ENCODE results near the gene SYNGR4. TPM values are rescaled to one million over a fixed set of nuclear protein-coding genes. Genes with fewer than 3 reads are reported as not detected.

The SYNGR4 gene
- total RNA-seq, 1 experiment from 2014 or later, result 0.49 TPM

- DNase-seq (ENCODE audit: low read depth, low spot score), result no peak
- Histone ChIP-seq H3K4me1 (ENCODE audit: control insufficient read depth in 1 of 2, insufficient read depth in 2 of 2, low read length in 2 of 2) (peaks cover 5 to 24% of the 10 kb centered on the region in 2 experiments), H3K27ac (ENCODE audit: low read depth, low read length) (peak overlapping the region; percentile 86), H3K36me3 (ENCODE audit: control insufficient read depth in 1 of 2, insufficient read depth in 2 of 2, low read length in 2 of 2) (no peaks in the 10 kb centered on the region), H2AFZ (ENCODE audit: low read depth, low read length, poor library complexity, severe bottlenecking) (peak overlapping the region; percentile 84), H3K4me3 (replicated peaks in 1 of 2; ENCODE audit: low read depth in 1 of 2, low read length in 2 of 2) (peak overlapping the region in 1 of 2 experiments; percentile 24; a peak in 3 of 4 replicates), H3K4me2 (ENCODE audit: low read length) (peak overlapping the region; percentile 92), H3K9me2 (ENCODE audit: insufficient read depth) (no peaks in the 10 kb centered on the region), H3K9ac (ENCODE audit: low read length) (peak overlapping the region; percentile 51), H3K9me3 (ENCODE audit: control insufficient read depth in 1 of 2, insufficient read depth in 1 of 2, low read depth in 1 of 2, low read length in 2 of 2) (no peaks in the 10 kb centered on the region), H4K20me1 (ENCODE audit: insufficient read depth) (no peaks in the 10 kb centered on the region), H3K27me3 (ENCODE audit: insufficient read depth, low read length) (no peaks in the 10 kb centered on the region), H3K79me2 (ENCODE audit: insufficient read depth, low read length) (no peaks in the 10 kb centered on the region)
- no peak for ATAC-seq
- TF ChIP-seq CTCF (IDR thresholded peaks at IDR 0.05 in 2 of 3, conservative IDR thresholded peaks at IDR 0.05 in 1 of 3; ENCODE audit: borderline replicate concordance in 1 of 3, insufficient read depth in 1 of 3, low read depth in 2 of 3, low read length in 2 of 3), result no peak
- no peak for TF ChIP-seq EGR1 (IDR thresholded peaks at IDR 0.05; ENCODE audit: low read depth)
- TF ChIP-seq, protein P1, sequence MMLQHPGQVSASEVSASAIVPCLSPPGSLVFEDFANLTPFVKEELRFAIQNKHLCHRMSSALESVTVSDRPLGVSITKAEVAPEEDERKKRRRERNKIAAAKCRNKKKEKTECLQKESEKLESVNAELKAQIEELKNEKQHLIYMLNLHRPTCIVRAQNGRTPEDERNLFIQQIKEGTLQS (IDR thresholded peaks at IDR 0.05), result no peak
- TF ChIP-seq POLR2AphosphoS5 (IDR thresholded peaks at IDR 0.05; ENCODE audit: low read depth, low read length), result no peak
- TF ChIP-seq, protein P2, sequence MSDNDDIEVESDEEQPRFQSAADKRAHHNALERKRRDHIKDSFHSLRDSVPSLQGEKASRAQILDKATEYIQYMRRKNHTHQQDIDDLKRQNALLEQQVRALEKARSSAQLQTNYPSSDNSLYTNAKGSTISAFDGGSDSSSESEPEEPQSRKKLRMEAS (IDR thresholded peaks at IDR 0.05), result no peak
- RAD21 ChIA-PET (ENCODE audit: low non-redundant PET in 1 of 2, low total read pairs in 2 of 2, uncharacterized antibody in 2 of 2, unreplicated experiment in 2 of 2), result interaction anchor here in 1 of 2 experiments (0.8 kb wide), 1 partner anchor 27 kb away, joined by 4 read pairs; the partner anchor contains the start of gene KDELR1
- CTCF ChIA-PET, result interaction anchor here (0.7 to 2.5 kb wide), 8 partner anchors 8 to 224 kb away, joined by 3 to 24 read pairs (median 5); partner anchors contain the start of gene KDELR1
- POLR2A ChIA-PET, result interaction anchor here (1.2 to 2.4 kb wide), 4 partner anchors 10 to 34 kb away, joined by 3 to 30 read pairs (median 6); partner anchors contain the start of gene KDELR1
- BruUV-seq (replicated peaks), result TSS peak; percentile 97
- intact Hi-C loops (cut with micrococcal nuclease), result loop anchor here (5.0 kb wide), 1 partner anchor 33 kb away; no protein-coding TSS in a partner anchor
These were observed 606 bp downstream of the SYNGR4 start for GRCh38 chr19:48364598-48365348.
